ENCODE measurements around the gene FGF3. TPM values are rescaled to one million over a fixed set of nuclear protein-coding genes. Genes with fewer than 3 reads are reported as not detected.

The FGF3 gene
- total RNA-seq, 4 donors from 2014 or later: not detected

GRCh38 chr11:69796063-69796462 lies 23.2 kb downstream of the FGF3 start:
- in situ Hi-C loops (cut with MboI; ENCODE audit: low sequenced_read_pairs in 4 of 4) (no loop called here), intact Hi-C loops (cut with DNase I; ENCODE audit: low total_unique reads) (no loop called here)
- Histone ChIP-seq H3K4me3 (no peak overlapping the region), H3K36me3 (no peaks in the 10 kb centered on the region), H3K4me1 (no peaks in the 10 kb centered on the region), H3K9me3 (no peaks in the 10 kb centered on the region), H3K27ac (no peak overlapping the region), H3K27me3 (peaks cover 0 to 4% (median 0%) of the 10 kb centered on the region in 3 donors)
- TF ChIP-seq POLR2A (IDR thresholded peaks at IDR 0.05) (no peak), CTCF (IDR thresholded peaks at IDR 0.05 in 4 of 5, conservative IDR thresholded peaks at IDR 0.05 in 1 of 5) (no peak)
- ATAC-seq: no peak
- DNase-seq: no peak

GRCh38 chr11:69791276-69792180 lies 27.7 kb downstream of the FGF3 start:
- intact Hi-C loops (cut with DNase I; ENCODE audit: low total_unique reads): no loop called here
- in situ Hi-C loops (cut with MboI; ENCODE audit: low sequenced_read_pairs in 4 of 4): no loop called here
- H3K27ac ChIP-seq: no peak overlapping the region

GRCh38 chr11:69788956-69789355 lies 30.3 kb downstream of the FGF3 start:
- Histone ChIP-seq H3K4me3 (no peak overlapping the region), H3K4me1 (no peaks in the 10 kb centered on the region), H3K27me3 (no peaks in the 10 kb centered on the region), H3K36me3 (no peaks in the 10 kb centered on the region), H3K27ac (no peak overlapping the region), H3K9me3 (no peaks in the 10 kb centered on the region)
- intact Hi-C loops (cut with DNase I; ENCODE audit: low total_unique reads) (no loop called here), in situ Hi-C loops (cut with MboI; ENCODE audit: low sequenced_read_pairs in 4 of 4) (no loop called here)
- ATAC-seq (no peak), DNase-seq (no peak)
- no peak for TF ChIP-seq CTCF (IDR thresholded peaks at IDR 0.05 in 4 of 5, conservative IDR thresholded peaks at IDR 0.05 in 1 of 5)
- no peak for TF ChIP-seq POLR2A (IDR thresholded peaks at IDR 0.05)

More at GRCh38 chr11:69791276-69792180, 27.7 kb downstream of the FGF3 start:
- H3K4me3 ChIP-seq: no peak overlapping the region
- DNase-seq (no peak), ATAC-seq (no peak)
- H3K27me3 ChIP-seq: no peaks in the 10 kb centered on the region
- no peaks in the 10 kb centered on the region for H3K9me3 ChIP-seq
- H3K36me3 ChIP-seq: no peaks in the 10 kb centered on the region
- TF ChIP-seq CTCF (IDR thresholded peaks at IDR 0.05 in 4 of 5, conservative IDR thresholded peaks at IDR 0.05 in 1 of 5): no peak
- no peak for TF ChIP-seq POLR2A (IDR thresholded peaks at IDR 0.05)
- no peaks in the 10 kb centered on the region for H3K4me1 ChIP-seq

- Histone ChIP-seq H3K4me1 (no peaks in the 10 kb centered on the region), H3K9me3 (no peaks in the 10 kb centered on the region), H3K4me3 (no peak overlapping the region), H3K27ac (no peak overlapping the region), H3K36me3 (no peaks in the 10 kb centered on the region), H3K27me3 (no peaks in the 10 kb centered on the region)
- no peak for ATAC-seq
- in situ Hi-C loops (cut with MboI; ENCODE audit: low sequenced_read_pairs in 4 of 4): no loop called here
- intact Hi-C loops (cut with DNase I; ENCODE audit: low total_unique reads): no loop called here
- TF ChIP-seq CTCF (IDR thresholded peaks at IDR 0.05 in 4 of 5, conservative IDR thresholded peaks at IDR 0.05 in 1 of 5): no peak
- no peak for TF ChIP-seq POLR2A (IDR thresholded peaks at IDR 0.05)
- DNase-seq: no peak
Measured at GRCh38 chr11:69787906-69788305, 31.3 kb downstream of the FGF3 start.

Measured in gastrocnemius medialis (tissue), 4 donors.